Glutamatergic neuron (in vitro differentiated cells): ENCODE data around the gene CEACAM18. TPM values are rescaled to one million over a fixed set of nuclear protein-coding genes. Genes with fewer than 3 reads are reported as not detected.

Experiments used
- DNase-seq: peaks from one replicate; pipeline ENCODE4 v3.0.0; 2022
- H3K27ac Mint-ChIP-seq: one replicate; pipeline ENCODE4 v1.8.0; 2020; ENCODE audit warnings: mild to moderate bottlenecking, mixed read lengths, inconsistent platforms; ENCODE audit not compliant: unreplicated experiment
- H3K27me3 Mint-ChIP-seq: one replicate; pipeline ENCODE4 v1.8.0; 2020; ENCODE audit warnings: mild to moderate bottlenecking, moderate library complexity, mixed read lengths, inconsistent platforms; ENCODE audit not compliant: unreplicated experiment
- H3K36me3 Mint-ChIP-seq: one replicate; pipeline ENCODE4 v1.8.0; 2020; ENCODE audit warnings: mild to moderate bottlenecking, mixed read lengths, inconsistent platforms; ENCODE audit not compliant: unreplicated experiment
- H3K4me1 Mint-ChIP-seq: one replicate; pipeline ENCODE4 v1.8.0; 2020; ENCODE audit warnings: mild to moderate bottlenecking, low read depth, mixed read lengths, inconsistent platforms; ENCODE audit not compliant: unreplicated experiment
- H3K4me3 Mint-ChIP-seq: one replicate; pipeline ENCODE4 v1.8.0; 2020; ENCODE audit warnings: mild to moderate bottlenecking, mixed read lengths, inconsistent platforms; ENCODE audit not compliant: unreplicated experiment
- H3K9me3 Mint-ChIP-seq: one replicate; pipeline ENCODE4 v1.8.0; 2020; ENCODE audit warnings: mild to moderate bottlenecking, moderate library complexity, mixed read lengths, inconsistent platforms; ENCODE audit not compliant: unreplicated experiment
- total RNA-seq: library from RNA; stranded (reverse); fragmentation: NEBNext Ultra II Directional; extraction: Animal tissue kit (Norgen Biotek cat#: 25700); gene quantifications from one replicate; pipeline ENCODE4 v1.2.1, GENCODE V29; 2021; ENCODE audit not compliant: unreplicated experiment
- TF ChIP-seq, protein P1 (sequence below): fragments of 200-600 bp; sonication (generic); IDR thresholded peaks from one replicate; pipeline ENCODE4 v1.5.0; 2021; ENCODE audit not compliant: partially characterized antibody, unreplicated experiment

Gene CEACAM18
- total RNA-seq, 1 donor from 2014 or later, result not detected

GRCh38 chr19:51514866-51515481 is 36.6 kb downstream of the CEACAM18 start:
- Mint-ChIP-seq H3K9me3 (peaks cover 2% of the 10 kb centered on the region), H3K4me1 (no peaks in the 10 kb centered on the region), H3K4me3 (no peak overlapping the region), H3K36me3 (peaks cover 4% of the 10 kb centered on the region), H3K27me3 (peaks cover 4% of the 10 kb centered on the region), H3K27ac (no peak overlapping the region)
- TF ChIP-seq, protein P1, sequence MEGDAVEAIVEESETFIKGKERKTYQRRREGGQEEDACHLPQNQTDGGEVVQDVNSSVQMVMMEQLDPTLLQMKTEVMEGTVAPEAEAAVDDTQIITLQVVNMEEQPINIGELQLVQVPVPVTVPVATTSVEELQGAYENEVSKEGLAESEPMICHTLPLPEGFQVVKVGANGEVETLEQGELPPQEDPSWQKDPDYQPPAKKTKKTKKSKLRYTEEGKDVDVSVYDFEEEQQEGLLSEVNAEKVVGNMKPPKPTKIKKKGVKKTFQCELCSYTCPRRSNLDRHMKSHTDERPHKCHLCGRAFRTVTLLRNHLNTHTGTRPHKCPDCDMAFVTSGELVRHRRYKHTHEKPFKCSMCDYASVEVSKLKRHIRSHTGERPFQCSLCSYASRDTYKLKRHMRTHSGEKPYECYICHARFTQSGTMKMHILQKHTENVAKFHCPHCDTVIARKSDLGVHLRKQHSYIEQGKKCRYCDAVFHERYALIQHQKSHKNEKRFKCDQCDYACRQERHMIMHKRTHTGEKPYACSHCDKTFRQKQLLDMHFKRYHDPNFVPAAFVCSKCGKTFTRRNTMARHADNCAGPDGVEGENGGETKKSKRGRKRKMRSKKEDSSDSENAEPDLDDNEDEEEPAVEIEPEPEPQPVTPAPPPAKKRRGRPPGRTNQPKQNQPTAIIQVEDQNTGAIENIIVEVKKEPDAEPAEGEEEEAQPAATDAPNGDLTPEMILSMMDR, result peak; percentile 95
- no peak for DNase-seq

DNA sequence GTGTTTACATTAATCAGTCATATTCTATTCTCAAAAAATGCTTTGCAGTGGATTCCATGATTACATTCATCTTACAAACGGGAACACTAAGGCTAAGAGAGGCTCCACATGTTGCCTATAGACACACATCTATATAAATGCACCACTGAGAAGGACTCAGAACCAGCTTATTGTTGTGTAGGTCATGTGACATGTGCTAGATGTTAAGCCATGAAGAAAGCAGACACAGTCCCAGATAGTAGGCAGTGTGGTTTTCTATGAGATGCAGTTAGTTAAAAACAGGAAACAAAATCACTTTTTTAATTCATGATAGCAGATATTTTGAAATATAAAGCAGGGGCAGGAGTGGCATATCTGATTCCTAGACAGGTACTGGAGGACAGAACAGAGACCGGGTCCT is 42.4 kb downstream of the CEACAM18 start:
- DNase-seq, result no peak

DNA sequence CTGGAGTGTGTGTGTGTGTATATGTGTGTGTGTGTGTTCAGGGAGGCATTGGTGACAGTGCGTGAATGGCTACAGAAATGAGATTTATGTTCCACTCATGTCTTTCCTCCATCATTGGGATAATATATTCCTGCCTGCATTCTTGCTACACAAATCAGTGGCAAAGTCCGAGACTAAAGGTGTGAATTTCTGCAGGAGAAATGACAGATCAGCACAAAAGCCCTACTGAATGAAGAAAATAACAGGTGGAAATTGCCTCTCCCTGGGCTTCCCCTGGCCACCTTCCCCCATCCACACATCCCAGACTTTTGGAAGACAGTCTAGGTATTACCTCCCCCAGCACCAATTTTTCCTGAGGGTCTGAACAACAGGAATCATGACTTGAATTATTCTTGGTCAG is 43.0 kb downstream of the CEACAM18 start:
- no peak overlapping the region for H3K4me3 Mint-ChIP-seq
- H3K9me3 Mint-ChIP-seq, result peaks cover 3% of the 10 kb centered on the region
- DNase-seq, result no peak
- TF ChIP-seq, protein P1, result no peak
- H3K27me3 Mint-ChIP-seq, result peaks cover 2% of the 10 kb centered on the region
- H3K36me3 Mint-ChIP-seq, result peaks cover 4% of the 10 kb centered on the region
- H3K27ac Mint-ChIP-seq, result no peak overlapping the region
- no peaks in the 10 kb centered on the region for H3K4me1 Mint-ChIP-seq

More for the DNA sequence above, 42.4 kb downstream of the CEACAM18 start:
- peaks cover 2% of the 10 kb centered on the region for H3K27me3 Mint-ChIP-seq
- no peak overlapping the region for H3K4me3 Mint-ChIP-seq
- TF ChIP-seq, protein P1, result no peak
- H3K27ac Mint-ChIP-seq, result no peak overlapping the region
- peaks cover 3% of the 10 kb centered on the region for H3K9me3 Mint-ChIP-seq
- H3K4me1 Mint-ChIP-seq, result no peaks in the 10 kb centered on the region
- H3K36me3 Mint-ChIP-seq, result peaks cover 4% of the 10 kb centered on the region

GRCh38 chr19:51521781-51522180 is 43.4 kb downstream of the CEACAM18 start:
- H3K27me3 Mint-ChIP-seq, result peaks cover 2% of the 10 kb centered on the region
- H3K36me3 Mint-ChIP-seq, result peaks cover 4% of the 10 kb centered on the region
- no peaks in the 10 kb centered on the region for H3K4me1 Mint-ChIP-seq
- H3K27ac Mint-ChIP-seq, result no peak overlapping the region
- H3K4me3 Mint-ChIP-seq, result no peak overlapping the region
- H3K9me3 Mint-ChIP-seq, result peaks cover 3% of the 10 kb centered on the region
- TF ChIP-seq, protein P1, result no peak
- DNase-seq, result no peak

DNA sequence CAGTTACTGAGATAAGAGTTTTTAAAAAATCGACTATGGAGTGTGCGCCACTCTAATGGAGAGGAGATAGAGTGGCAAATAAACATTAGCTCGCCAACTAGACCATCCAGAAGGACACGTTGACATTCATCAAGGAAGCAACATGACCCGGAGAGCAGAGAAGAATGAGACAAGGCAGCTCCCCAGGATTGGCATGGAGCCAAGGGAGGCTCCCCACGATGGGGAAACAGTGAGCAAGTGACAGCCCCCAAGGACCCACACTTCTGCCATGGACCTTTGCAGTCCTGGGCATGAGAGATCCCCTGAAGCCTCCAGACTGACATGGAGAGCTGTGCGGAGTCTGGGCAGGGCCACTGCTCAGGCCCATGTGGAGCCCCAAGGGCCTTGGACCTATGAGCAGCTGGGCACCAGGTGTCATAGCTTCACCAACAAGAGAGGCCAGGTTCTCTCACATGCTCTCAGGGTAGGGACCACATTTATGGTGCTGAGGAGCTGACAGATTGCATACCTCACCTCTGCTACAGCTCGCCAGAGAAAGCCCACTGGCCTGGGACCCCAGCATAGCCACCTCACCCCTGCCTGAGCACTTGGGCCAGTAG is 46.4 kb downstream of the CEACAM18 start:
- Mint-ChIP-seq H3K4me3 (no peak overlapping the region), H3K27ac (no peak overlapping the region), H3K4me1 (no peaks in the 10 kb centered on the region), H3K36me3 (no peaks in the 10 kb centered on the region), H3K27me3 (no peaks in the 10 kb centered on the region), H3K9me3 (peaks cover 3% of the 10 kb centered on the region)
- no peak for DNase-seq
- TF ChIP-seq, protein P1, result no peak
